Measurements from ENCODE around the gene TMEM132C. TPM values are rescaled to one million over a fixed set of nuclear protein-coding genes. Genes with fewer than 3 reads are reported as not detected.

The TMEM132C gene
- total and polyA plus RNA-seq, 8 donors, result 0.50 to 36.6 (median 33.2) TPM

- TF ChIP-seq CTCF (IDR thresholded peaks at IDR 0.05), result no peak
- H3K4me3 ChIP-seq, result no peak overlapping the region
- intact Hi-C loops (cut with DNase I), result no loop called here
Observed at GRCh38 chr12:128442096-128442495, 175.1 kb downstream of the TMEM132C start.

GRCh38 chr12:128444598-128444997 lies 177.6 kb downstream of the TMEM132C start:
- peaks cover 0 to 4% of the 10 kb centered on the region in 2 donors for H3K9me3 ChIP-seq
- intact Hi-C loops (cut with DNase I), result no loop called here
- ATAC-seq (no peak), DNase-seq (peak in 1 of 4 donors; percentile 51)
- H3K36me3 ChIP-seq, result no peaks in the 10 kb centered on the region
- TF ChIP-seq CTCF (IDR thresholded peaks at IDR 0.05), result no peak
- no peak overlapping the region for H3K27ac ChIP-seq
- no peaks in the 10 kb centered on the region for H3K4me1 ChIP-seq
- no peak overlapping the region for H3K4me3 ChIP-seq
- H3K27me3 ChIP-seq, result no peaks in the 10 kb centered on the region

More at GRCh38 chr12:128442096-128442495, 175.1 kb downstream of the TMEM132C start:
- no peaks in the 10 kb centered on the region for H3K36me3 ChIP-seq
- H3K27ac ChIP-seq, result no peak overlapping the region
- H3K4me1 ChIP-seq, result no peaks in the 10 kb centered on the region
- H3K27me3 ChIP-seq, result no peaks in the 10 kb centered on the region
- DNase-seq (no peak), ATAC-seq (no peak)
- peaks cover 0 to 4% of the 10 kb centered on the region in 2 donors for H3K9me3 ChIP-seq

- no peak for TF ChIP-seq CTCF (IDR thresholded peaks at IDR 0.05)
- intact Hi-C loops (cut with DNase I), result no loop called here
- Histone ChIP-seq H3K27me3 (no peaks in the 10 kb centered on the region), H3K9me3 (no peaks in the 10 kb centered on the region), H3K4me1 (no peaks in the 10 kb centered on the region), H3K4me3 (no peak overlapping the region), H3K36me3 (no peaks in the 10 kb centered on the region), H3K27ac (no peak overlapping the region)
- no peak for ATAC-seq
- DNase-seq, result no peak
Observed at GRCh38 chr12:128445415-128446127, 178.6 kb downstream of the TMEM132C start.

- H3K27ac ChIP-seq, result no peak overlapping the region
- no peaks in the 10 kb centered on the region for H3K9me3 ChIP-seq
- intact Hi-C loops (cut with DNase I), result no loop called here
- no peak for DNase-seq
- ATAC-seq, result no peak
- no peaks in the 10 kb centered on the region for H3K27me3 ChIP-seq
- no peak for TF ChIP-seq CTCF (IDR thresholded peaks at IDR 0.05)
- no peaks in the 10 kb centered on the region for H3K4me1 ChIP-seq
- no peaks in the 10 kb centered on the region for H3K36me3 ChIP-seq
- no peak overlapping the region for H3K4me3 ChIP-seq
Observed at GRCh38 chr12:128449146-128449894, 182.3 kb downstream of the TMEM132C start.

- intact Hi-C loops (cut with DNase I), result no loop called here
- no peak for ATAC-seq
- no peak for TF ChIP-seq CTCF (IDR thresholded peaks at IDR 0.05)
Observed at GRCh38 chr12:128450810-128451209, 183.8 kb downstream of the TMEM132C start.

More at GRCh38 chr12:128450810-128451209, 183.8 kb downstream of the TMEM132C start:
- Histone ChIP-seq H3K27ac (no peak overlapping the region), H3K4me3 (no peak overlapping the region), H3K27me3 (no peaks in the 10 kb centered on the region), H3K9me3 (no peaks in the 10 kb centered on the region), H3K4me1 (no peaks in the 10 kb centered on the region), H3K36me3 (no peaks in the 10 kb centered on the region)
- no peak for DNase-seq
